Hepatocyte (in vitro differentiated cells): ENCODE measurements around the gene PSMA1. TPM values are rescaled to one million over a fixed set of nuclear protein-coding genes. Genes with fewer than 3 reads are reported as not detected.
"Not testable (repeated sequence)": the region's sequence is repeated elsewhere in the genome, so short reads cannot be mapped to it uniquely, and the experiment has no call there.

Experiments
- DNase-seq: peaks from one replicate; pipeline ENCODE4 v3.0.0-alpha.2; 2016; ENCODE audit warnings: low spot score
- H2AFZ ChIP-seq: fragments of 200-600 bp; sonication (generic); 2 replicates; pipeline ENCODE4 v1.6.0; 2016; ENCODE audit warnings: antibody characterized with exemption, mild to moderate bottlenecking
- H3K27ac ChIP-seq: fragments of 200-600 bp; sonication (generic); 2 replicates; pipeline ENCODE4 v1.5.1; 2016; ENCODE audit warnings: mild to moderate bottlenecking
- H3K27me3 ChIP-seq: fragments of 200-600 bp; sonication (generic); 2 replicates; pipeline ENCODE4 v1.6.1; 2016
- H3K36me3 ChIP-seq: fragments of 200-600 bp; sonication (generic); replicated peaks from 2 replicates; pipeline ENCODE4 v1.5.1; 2016; ENCODE audit warnings: low read depth; ENCODE audit not compliant: insufficient read depth
- H3K4me1 ChIP-seq: fragments of 200-600 bp; sonication (generic); 2 replicates; pipeline ENCODE4 v1.5.1; 2016; ENCODE audit warnings: mild to moderate bottlenecking, moderate library complexity; ENCODE audit not compliant: insufficient read depth
- H3K4me2 ChIP-seq: fragments of 200-600 bp; sonication (generic); 2 replicates; pipeline ENCODE4 v1.6.0; 2016
- H3K4me3 ChIP-seq: fragments of 200-600 bp; sonication (generic); 2 replicates; pipeline ENCODE4 v1.5.1; 2016; ENCODE audit warnings: mild to moderate bottlenecking
- H3K79me2 ChIP-seq: fragments of 200-600 bp; sonication (generic); 2 replicates; pipeline ENCODE4 v1.6.0; 2017; ENCODE audit warnings: mild to moderate bottlenecking
- H3K9me2 ChIP-seq: fragments of 200-600 bp; sonication (generic); replicated peaks from 2 replicates; pipeline ENCODE4 v1.6.0; 2017; ENCODE audit warnings: mild to moderate bottlenecking; ENCODE audit not compliant: insufficient read depth
- H3K9me3 ChIP-seq: fragments of 200-600 bp; sonication (generic); 2 replicates; pipeline ENCODE4 v1.5.1; 2016; ENCODE audit warnings: low read depth, mild to moderate bottlenecking
- H4K20me1 ChIP-seq: fragments of 200-600 bp; sonication (generic); 2 replicates; pipeline ENCODE4 v1.6.0; 2016; ENCODE audit warnings: mild to moderate bottlenecking; ENCODE audit not compliant: insufficient read depth, poor library complexity, severe bottlenecking
- EZH2 ChIP-seq: fragments of 200-600 bp; sonication (generic); IDR thresholded peaks from 2 replicates; pipeline ENCODE4 v1.6.1; 2016; ENCODE audit warnings: antibody characterized with exemption, mild to moderate bottlenecking, borderline replicate concordance
- EZH2phosphoT487 ChIP-seq: fragments of 200-600 bp; sonication (generic); IDR thresholded peaks from one replicate; pipeline ENCODE4 v1.6.1; 2018; ENCODE audit warnings: antibody characterized with exemption, mild to moderate bottlenecking, low read depth, moderate library complexity; ENCODE audit not compliant: unreplicated experiment, severe bottlenecking
- WGBS: methylation state at CpG from one replicate; pipeline ENCODE4 v1.1.6; 2016; ENCODE audit warnings: low lambda C conversion rate; ENCODE audit errors: missing lambda C conversion rate; 5-methylcytosine and 5-hydroxymethylcytosine counted together
- polyA plus RNA-seq: library from polyadenylated mRNA; unstranded; fragments of >200 nt; fragmentation: Nextera tagmentation; extraction: Ambion mirVana; gene quantifications from 2 replicates; pipeline ENCODE4 v1.2.1, GENCODE V29; 2016
- total RNA-seq: library from RNA; depleted of rRNA; stranded (reverse); fragments of >200 nt; gene quantifications from 2 replicates; pipeline ENCODE4 v1.2.3, GENCODE V29; 2014
- TF ChIP-seq, protein P1 (sequence below): fragments of 200-600 bp; sonication (generic); IDR thresholded peaks from 2 replicates; pipeline ENCODE4 v1.5.1; 2016; ENCODE audit warnings: antibody characterized with exemption, mild to moderate bottlenecking; ENCODE audit not compliant: poor library complexity

PSMA1 gene
- total and polyA plus RNA-seq, 2 experiments from 2014 or later = 178 to 214 TPM

DNA sequence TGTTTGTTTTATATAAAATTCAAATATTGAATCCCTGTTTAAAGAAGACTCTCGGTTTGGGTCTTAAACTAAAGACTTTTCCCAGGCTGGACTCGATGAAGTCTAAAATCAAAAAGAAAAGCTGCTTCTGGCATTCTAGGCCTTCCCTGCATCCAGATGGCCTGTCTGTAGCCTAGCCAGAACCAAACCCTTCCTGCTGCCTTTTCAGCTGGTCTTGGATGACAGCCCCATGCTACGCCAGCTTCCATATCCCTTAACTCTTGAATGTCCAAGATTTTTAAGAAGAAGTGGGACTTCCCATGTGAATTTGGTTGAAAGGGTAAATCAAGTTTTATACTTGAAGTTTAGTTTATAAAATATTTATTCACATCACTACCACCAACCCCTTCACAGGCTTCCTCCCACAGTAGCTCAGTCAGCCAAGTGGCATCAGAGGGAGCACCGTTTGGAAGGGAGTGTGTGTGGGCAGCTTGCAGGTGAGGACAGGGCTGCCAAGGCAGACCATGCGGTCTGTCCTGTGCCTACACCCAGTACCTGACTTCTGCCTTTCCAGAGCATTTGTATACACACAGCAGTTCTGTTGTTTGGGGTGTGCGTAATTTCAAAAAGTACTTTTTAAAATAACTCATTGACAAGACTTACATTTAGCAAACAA lies 18.2 kb upstream of the PSMA1 start:
- Histone ChIP-seq H2AFZ (no peak overlapping the region), H3K79me2 (no peaks in the 10 kb centered on the region), H3K9me3 (no peaks in the 10 kb centered on the region), H3K4me3 (no peak overlapping the region), H3K27me3 (no peaks in the 10 kb centered on the region), H3K9me2 (no peaks in the 10 kb centered on the region), H3K36me3 (no peaks in the 10 kb centered on the region), H3K4me2 (no peak overlapping the region), H3K27ac (no peak overlapping the region), H3K4me1 (peaks cover 7% of the 10 kb centered on the region), H4K20me1 (no peaks in the 10 kb centered on the region)
- 82% methylated on average over 6 of the region's 6 CpGs for WGBS
- TF ChIP-seq EZH2phosphoT487 (no peak), EZH2 (no peak)
- TF ChIP-seq, protein P1, sequence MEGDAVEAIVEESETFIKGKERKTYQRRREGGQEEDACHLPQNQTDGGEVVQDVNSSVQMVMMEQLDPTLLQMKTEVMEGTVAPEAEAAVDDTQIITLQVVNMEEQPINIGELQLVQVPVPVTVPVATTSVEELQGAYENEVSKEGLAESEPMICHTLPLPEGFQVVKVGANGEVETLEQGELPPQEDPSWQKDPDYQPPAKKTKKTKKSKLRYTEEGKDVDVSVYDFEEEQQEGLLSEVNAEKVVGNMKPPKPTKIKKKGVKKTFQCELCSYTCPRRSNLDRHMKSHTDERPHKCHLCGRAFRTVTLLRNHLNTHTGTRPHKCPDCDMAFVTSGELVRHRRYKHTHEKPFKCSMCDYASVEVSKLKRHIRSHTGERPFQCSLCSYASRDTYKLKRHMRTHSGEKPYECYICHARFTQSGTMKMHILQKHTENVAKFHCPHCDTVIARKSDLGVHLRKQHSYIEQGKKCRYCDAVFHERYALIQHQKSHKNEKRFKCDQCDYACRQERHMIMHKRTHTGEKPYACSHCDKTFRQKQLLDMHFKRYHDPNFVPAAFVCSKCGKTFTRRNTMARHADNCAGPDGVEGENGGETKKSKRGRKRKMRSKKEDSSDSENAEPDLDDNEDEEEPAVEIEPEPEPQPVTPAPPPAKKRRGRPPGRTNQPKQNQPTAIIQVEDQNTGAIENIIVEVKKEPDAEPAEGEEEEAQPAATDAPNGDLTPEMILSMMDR = no peak
- DNase-seq = no peak

DNA sequence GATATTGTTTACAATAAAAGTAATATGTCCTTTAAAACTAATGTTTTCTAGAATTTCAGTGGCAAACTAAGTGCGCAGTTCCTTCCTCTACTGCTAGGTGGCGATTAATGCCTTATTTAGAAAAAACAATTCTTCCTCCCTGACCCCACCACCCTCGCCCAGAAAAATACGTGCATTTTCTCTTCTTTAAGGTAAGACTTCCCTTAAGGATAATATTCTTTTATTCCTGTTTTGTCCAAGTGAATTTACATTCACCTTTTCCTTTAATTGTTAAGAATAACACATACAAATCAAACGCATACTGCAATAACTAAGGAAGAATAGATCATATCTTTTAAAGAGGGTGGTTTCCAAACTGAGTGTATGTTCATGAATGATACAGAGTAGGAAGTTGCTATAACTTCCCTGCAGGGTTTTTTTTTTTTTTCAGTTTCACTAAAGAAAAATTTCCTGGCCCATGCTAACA lies 17.0 kb upstream of the PSMA1 start:
- Histone ChIP-seq H4K20me1 (no peaks in the 10 kb centered on the region), H3K79me2 (no peaks in the 10 kb centered on the region), H3K9me2 (no peaks in the 10 kb centered on the region), H3K9me3 (no peaks in the 10 kb centered on the region), H3K36me3 (no peaks in the 10 kb centered on the region), H3K4me2 (peak overlapping the region; percentile 39), H3K4me1 (peaks cover 7% of the 10 kb centered on the region), H3K27ac (no peak overlapping the region), H3K27me3 (no peaks in the 10 kb centered on the region), H3K4me3 (no peak overlapping the region), H2AFZ (no peak overlapping the region)
- TF ChIP-seq, protein P1 = peak; percentile 78
- TF ChIP-seq EZH2phosphoT487 (no peak), EZH2 (no peak)
- 20% methylated on average over 5 of the region's 5 CpGs for WGBS
- peak; percentile 63 for DNase-seq

DNA sequence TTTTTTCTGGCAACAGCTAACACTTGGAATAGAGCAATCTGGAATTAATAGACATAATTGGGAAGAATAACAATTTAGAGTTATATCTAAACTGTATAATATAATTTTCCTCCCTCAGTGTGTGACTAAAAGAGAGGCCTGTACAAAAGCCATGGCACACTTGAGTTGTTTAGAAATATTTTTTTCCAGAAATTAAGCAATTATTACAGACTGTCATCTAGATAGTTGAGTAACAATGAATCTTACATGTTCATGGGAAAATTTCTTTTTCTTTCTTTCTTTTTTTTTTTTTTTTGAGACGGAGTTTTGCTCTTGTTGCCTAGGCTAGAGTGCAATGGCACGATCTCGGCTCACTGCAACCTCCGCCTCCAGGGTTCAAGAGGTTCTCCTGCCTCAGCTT lies 15.0 kb upstream of the PSMA1 start:
- not testable (repeated sequence) for H3K27ac ChIP-seq, H3K79me2 ChIP-seq, H3K9me3 ChIP-seq, H4K20me1 ChIP-seq, H2AFZ ChIP-seq, H3K36me3 ChIP-seq, H3K9me2 ChIP-seq, H3K4me3 ChIP-seq, H3K4me2 ChIP-seq, H3K27me3 ChIP-seq, H3K4me1 ChIP-seq, DNase-seq
- 100% methylated on average over 4 of the region's 4 CpGs for WGBS

GRCh38 chr11:14529951-14530350 lies 9.8 kb upstream of the PSMA1 start:
- no peak for DNase-seq
- H3K79me2 ChIP-seq = no peaks in the 10 kb centered on the region
- H3K27ac ChIP-seq = no peak overlapping the region
- no peaks in the 10 kb centered on the region for H4K20me1 ChIP-seq
- no peaks in the 10 kb centered on the region for H3K9me3 ChIP-seq
- no peaks in the 10 kb centered on the region for H3K9me2 ChIP-seq
- WGBS = 91% methylated on average over 2 of the region's 2 CpGs
- H3K27me3 ChIP-seq = no peaks in the 10 kb centered on the region
- no peaks in the 10 kb centered on the region for H3K36me3 ChIP-seq
- no peak overlapping the region for H3K4me2 ChIP-seq
- no peak overlapping the region for H3K4me3 ChIP-seq
- H2AFZ ChIP-seq = no peak overlapping the region
- H3K4me1 ChIP-seq = no peaks in the 10 kb centered on the region
- TF ChIP-seq EZH2phosphoT487 (no peak), EZH2 (no peak)
- TF ChIP-seq, protein P1 = no peak
